Muscle layer of duodenum (tissue), 2 donors: ENCODE data around the gene AQP1.

Experiments
- H3K27ac ChIP-seq: one replicate; pipeline ENCODE4 v1.7.0; 2013; ENCODE audit warnings: mild to moderate bottlenecking, low read length
- H3K27me3 ChIP-seq: one replicate; pipeline ENCODE4 v1.7.0; 2013; ENCODE audit warnings: low read depth, mild to moderate bottlenecking, control low read depth, low read length
- H3K36me3 ChIP-seq, 2 donors: one replicate each; pipeline ENCODE4 v1.7.0; 2013; ENCODE audit warnings: low read length in 2 of 2, control low read depth in 1 of 2, mild to moderate bottlenecking in 1 of 2; ENCODE audit not compliant: insufficient read depth in 2 of 2, control insufficient read depth in 1 of 2
- H3K4me1 ChIP-seq, 2 donors: one replicate each; pipeline ENCODE4 v1.7.0; 2013; ENCODE audit warnings: low read length in 2 of 2, mild to moderate bottlenecking in 2 of 2, control low read depth in 1 of 2, moderate library complexity in 1 of 2; ENCODE audit not compliant: insufficient read depth in 2 of 2, control insufficient read depth in 1 of 2
- H3K4me3 ChIP-seq, 2 donors: one replicate each; pipeline ENCODE4 v1.7.0; 2013; ENCODE audit warnings: low read length in 2 of 2, low read depth in 1 of 2, mild to moderate bottlenecking in 1 of 2
- H3K9me3 ChIP-seq, 2 donors: one replicate each; pipeline ENCODE4 v1.7.0; 2013; ENCODE audit warnings: low read length in 2 of 2, control low read depth in 1 of 2, mild to moderate bottlenecking in 1 of 2; ENCODE audit not compliant: control insufficient read depth in 1 of 2
- donor health status: healthy.

AQP1 gene

DNA sequence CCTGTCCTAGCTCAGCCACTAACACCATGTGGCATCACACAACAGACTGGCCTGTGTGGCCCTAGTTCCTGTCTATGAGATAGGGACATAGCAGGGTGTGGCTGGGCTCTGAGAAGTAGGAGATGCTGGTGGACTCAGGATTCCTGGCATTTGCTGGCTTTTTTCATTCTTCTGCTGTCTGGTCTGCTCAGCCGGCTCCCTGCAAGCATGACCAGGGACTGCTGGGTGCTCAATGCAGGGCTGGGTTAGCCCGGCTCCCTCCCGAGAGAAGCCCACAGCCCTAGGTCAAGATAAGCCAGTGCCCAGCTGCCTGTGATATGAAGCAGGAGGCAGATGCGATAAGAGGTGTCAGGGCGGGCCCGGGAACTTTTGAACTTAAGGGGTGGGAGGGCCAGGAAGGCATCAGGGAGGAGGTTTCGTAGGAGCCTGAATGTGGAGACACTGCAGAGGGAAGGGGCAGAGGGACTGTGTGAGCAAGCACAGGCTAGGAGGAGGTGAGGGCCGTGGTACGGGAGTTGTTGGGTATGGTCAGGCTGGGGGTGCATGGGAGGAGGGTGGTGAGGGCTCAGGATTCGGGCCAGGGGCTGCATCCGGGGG, 3.5 kb downstream of the AQP1 start:
- peak overlapping the region; percentile 55 to 61 for H3K4me3 ChIP-seq
- peak overlapping the region; percentile 21 for H3K27ac ChIP-seq
- H3K36me3 ChIP-seq: no peaks in the 10 kb centered on the region
- no peaks in the 10 kb centered on the region for H3K27me3 ChIP-seq
- peaks cover 5 to 57% of the 10 kb centered on the region in 2 donors for H3K4me1 ChIP-seq
- no peaks in the 10 kb centered on the region for H3K9me3 ChIP-seq

- peak overlapping the region; percentile 1 for H3K27ac ChIP-seq
- no peaks in the 10 kb centered on the region for H3K36me3 ChIP-seq
- peaks cover 12 to 57% of the 10 kb centered on the region in 2 donors for H3K4me1 ChIP-seq
- peak overlapping the region in 1 of 2 donors; percentile 61 for H3K4me3 ChIP-seq
- no peaks in the 10 kb centered on the region for H3K9me3 ChIP-seq
- no peaks in the 10 kb centered on the region for H3K27me3 ChIP-seq
Measured at GRCh38 chr7:30915751-30916150, 4.1 kb downstream of the AQP1 start.

DNA sequence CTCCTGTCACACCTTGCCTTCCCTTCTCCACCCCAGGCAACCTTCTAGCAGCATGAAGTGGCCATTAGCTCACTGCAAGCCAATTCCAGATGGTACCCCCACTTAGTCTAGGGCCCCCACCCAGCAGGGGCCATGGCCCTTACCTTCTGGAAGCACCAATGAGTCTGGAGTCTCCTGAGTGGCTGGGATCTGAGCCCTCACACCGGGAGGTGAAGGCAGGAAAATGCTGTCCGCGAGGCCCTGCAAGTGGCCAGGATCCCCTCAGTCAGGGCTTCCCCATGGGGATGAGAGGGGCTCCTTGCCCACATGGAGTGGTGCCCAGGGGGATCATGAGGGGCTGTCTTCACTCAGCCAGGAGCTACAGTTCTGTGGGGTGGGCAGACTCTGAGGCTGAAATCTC, 4.6 kb downstream of the AQP1 start:
- H3K4me3 ChIP-seq: no peak overlapping the region

GRCh38 chr7:30916767-30917166, 5.1 kb downstream of the AQP1 start:
- peaks cover 12 to 60% of the 10 kb centered on the region in 2 donors for H3K4me1 ChIP-seq
- no peaks in the 10 kb centered on the region for H3K9me3 ChIP-seq
- H3K27ac ChIP-seq: no peak overlapping the region
- H3K27me3 ChIP-seq: no peaks in the 10 kb centered on the region
- H3K36me3 ChIP-seq: no peaks in the 10 kb centered on the region
- no peak overlapping the region for H3K4me3 ChIP-seq

More for the DNA sequence above, 4.6 kb downstream of the AQP1 start:
- H3K9me3 ChIP-seq: no peaks in the 10 kb centered on the region
- H3K36me3 ChIP-seq: no peaks in the 10 kb centered on the region
- peaks cover 12 to 57% of the 10 kb centered on the region in 2 donors for H3K4me1 ChIP-seq
- H3K27ac ChIP-seq: no peak overlapping the region
- no peaks in the 10 kb centered on the region for H3K27me3 ChIP-seq

DNA sequence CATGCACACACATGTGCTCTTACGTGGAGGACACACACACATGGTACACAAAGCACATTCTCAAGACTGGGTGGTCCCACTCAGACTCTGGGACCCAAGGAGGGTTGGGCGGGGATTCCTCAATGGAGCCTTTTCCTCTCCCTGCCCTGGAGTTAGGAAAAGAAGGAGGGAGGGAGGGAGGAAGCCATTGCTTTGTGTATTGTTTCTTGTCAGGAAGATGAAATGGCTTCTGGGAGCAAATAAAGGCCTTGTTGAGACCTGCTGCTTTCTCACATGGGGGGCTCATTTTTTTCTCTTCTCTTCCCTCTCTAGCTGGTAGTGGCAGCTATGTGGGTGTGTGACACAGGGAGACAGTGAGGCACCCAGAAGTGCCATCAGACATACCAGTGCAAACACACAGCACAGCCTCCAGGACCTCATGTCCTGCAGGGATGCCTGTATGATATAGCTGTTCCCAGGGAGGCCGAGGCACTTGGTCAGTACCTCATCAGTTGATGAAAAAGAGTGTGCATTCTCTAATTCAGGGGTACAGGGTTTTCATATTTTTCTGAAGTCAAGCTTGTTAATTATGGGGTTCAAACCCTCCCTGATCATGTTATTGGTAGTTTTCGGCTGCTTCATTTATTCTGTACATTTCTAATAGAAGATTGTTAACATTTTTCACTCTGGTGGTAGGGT, 5.7 kb downstream of the AQP1 start:
- H3K36me3 ChIP-seq: no peaks in the 10 kb centered on the region
- no peak overlapping the region for H3K4me3 ChIP-seq
- H3K27ac ChIP-seq: no peak overlapping the region
- H3K27me3 ChIP-seq: no peaks in the 10 kb centered on the region
- H3K9me3 ChIP-seq: no peaks in the 10 kb centered on the region
- peaks cover 12 to 59% of the 10 kb centered on the region in 2 donors for H3K4me1 ChIP-seq

DNA sequence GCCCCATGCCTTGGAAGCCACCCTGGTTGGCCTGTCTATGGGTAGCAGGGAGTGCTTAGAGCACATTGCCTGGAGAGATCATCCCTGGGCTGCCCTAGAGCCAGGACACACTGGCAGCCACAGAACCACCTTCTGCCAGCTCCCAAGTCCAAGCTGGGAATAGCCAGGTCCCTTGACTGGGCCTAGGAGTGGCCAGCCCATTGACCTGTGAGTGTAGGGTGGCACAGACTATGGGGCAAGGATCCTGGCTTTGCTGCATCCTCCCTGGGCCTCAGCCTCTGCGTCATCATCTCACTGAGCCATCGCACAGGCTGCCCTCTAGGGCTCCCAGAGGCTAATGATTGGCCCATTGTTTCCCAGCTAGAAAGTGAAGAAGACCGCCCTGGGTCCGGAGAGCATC, 7.0 kb downstream of the AQP1 start:
- Histone ChIP-seq H3K4me1 (peaks cover 12 to 50% of the 10 kb centered on the region in 2 donors), H3K9me3 (no peaks in the 10 kb centered on the region), H3K36me3 (peaks cover 0 to 6% of the 10 kb centered on the region in 2 donors), H3K27me3 (no peaks in the 10 kb centered on the region), H3K4me3 (no peak overlapping the region), H3K27ac (no peak overlapping the region)

DNA sequence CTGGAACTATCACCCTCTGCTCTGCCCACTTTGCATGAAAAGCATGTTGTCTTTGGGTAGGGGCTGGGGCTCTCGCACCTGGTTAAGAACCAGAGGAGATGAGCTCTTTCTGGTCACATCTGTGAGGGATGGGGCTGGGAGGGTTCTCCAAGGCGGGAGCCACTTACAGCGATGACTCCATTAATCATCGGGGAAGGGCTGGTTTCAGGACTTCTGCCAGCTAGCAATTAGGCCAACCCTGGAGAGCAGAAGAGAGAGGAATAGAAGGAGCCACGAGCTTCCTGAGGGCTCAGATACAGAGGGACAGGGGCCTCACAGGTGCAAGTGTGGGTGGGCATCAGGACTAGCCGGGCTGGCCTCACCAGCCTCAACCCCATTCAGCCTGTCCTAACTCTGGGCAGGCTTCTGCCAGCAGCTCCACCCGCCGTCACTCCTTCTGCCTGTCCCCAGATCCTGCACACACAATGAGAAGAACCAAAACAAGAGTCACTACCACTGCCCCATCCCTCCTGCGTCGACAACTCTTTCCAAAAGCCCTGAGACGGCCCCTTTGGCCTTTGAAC, 8.4 kb downstream of the AQP1 start:
- H3K4me3 ChIP-seq: no peak overlapping the region
- no peaks in the 10 kb centered on the region for H3K27me3 ChIP-seq
- no peaks in the 10 kb centered on the region for H3K9me3 ChIP-seq
- H3K4me1 ChIP-seq: peaks cover 12 to 38% of the 10 kb centered on the region in 2 donors
- H3K27ac ChIP-seq: peak overlapping the region; percentile 23
- peaks cover 8 to 20% of the 10 kb centered on the region in 2 donors for H3K36me3 ChIP-seq

DNA sequence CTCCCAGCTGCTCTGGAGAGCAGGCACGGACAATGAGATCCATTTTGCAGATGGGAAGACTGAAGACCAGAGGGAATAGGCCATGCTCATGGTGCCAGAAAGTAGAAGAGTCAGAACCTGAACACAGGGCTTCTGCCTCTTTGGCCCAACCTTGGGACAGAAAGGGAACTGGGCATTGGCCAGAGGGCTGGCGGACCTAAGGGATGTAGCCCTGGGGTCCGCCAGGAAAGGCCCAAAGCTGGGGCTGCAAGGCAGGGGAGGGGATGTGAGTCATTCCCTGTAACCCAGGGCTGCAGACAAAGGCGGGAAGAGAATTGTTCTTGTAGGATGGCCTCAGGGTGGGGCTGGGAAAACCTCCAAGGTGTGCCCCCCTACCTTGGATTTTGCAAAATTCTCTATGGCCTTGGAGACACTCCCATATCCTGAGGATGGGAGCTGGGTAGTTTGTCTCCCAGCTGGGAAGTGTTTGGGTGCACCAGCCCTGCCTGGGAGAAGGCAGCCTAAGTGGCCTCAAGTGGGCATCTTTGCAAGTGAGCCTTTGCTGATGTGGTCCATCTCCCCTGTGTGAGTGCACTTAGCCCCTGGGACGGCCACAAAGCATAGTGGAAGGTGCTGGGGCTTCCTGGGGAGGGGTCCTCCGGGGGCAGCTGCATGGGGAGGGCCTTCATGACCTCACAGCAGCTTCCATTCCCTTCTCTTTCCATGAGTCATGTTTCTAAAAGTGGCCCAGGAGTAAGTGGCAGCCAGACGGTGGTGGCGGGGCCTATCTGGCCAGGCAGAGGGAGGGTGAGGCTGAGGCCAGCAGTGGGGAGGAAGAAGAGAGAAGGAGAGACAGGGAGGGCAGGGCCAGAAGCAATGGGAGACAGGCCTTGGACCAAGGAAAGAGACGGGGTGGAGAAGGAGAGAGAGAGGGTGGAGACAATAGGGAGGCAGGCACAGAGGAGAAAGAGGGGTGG, 9.2 kb downstream of the AQP1 start:
- Histone ChIP-seq H3K9me3 (no peaks in the 10 kb centered on the region), H3K27ac (peak overlapping the region; percentile 23), H3K4me3 (no peak overlapping the region), H3K4me1 (peaks cover 12 to 34% of the 10 kb centered on the region in 2 donors), H3K27me3 (no peaks in the 10 kb centered on the region), H3K36me3 (peaks cover 8 to 27% of the 10 kb centered on the region in 2 donors)

- Histone ChIP-seq H3K4me3 (no peak overlapping the region), H3K36me3 (peaks cover 8 to 35% of the 10 kb centered on the region in 2 donors), H3K27me3 (no peaks in the 10 kb centered on the region)
Measured at GRCh38 chr7:30921540-30922401, 10.1 kb downstream of the AQP1 start.

DNA sequence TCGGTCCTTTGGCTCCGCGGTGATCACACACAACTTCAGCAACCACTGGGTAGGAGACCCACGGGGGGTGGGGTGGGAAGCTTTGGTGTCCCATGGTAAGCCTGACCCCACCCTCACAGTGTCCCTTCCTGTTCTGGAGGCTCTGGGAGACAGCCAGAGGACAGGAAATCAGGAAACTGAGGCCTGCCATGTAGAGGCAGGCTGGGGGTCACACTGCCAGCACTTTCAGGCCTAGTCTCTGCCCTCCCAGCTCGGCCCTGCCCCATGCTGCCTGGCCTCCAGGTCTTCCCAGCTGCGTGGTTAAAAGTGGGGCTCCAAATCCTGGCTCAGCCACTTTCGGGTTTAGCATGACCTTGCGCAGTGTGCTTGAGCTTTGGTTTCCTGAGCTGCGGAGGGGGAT, 10.9 kb downstream of the AQP1 start:
- Histone ChIP-seq H3K36me3 (peaks cover 8 to 44% of the 10 kb centered on the region in 2 donors), H3K27me3 (no peaks in the 10 kb centered on the region), H3K4me3 (no peak overlapping the region), H3K4me1 (peaks cover 12 to 19% of the 10 kb centered on the region in 2 donors), H3K9me3 (peaks cover 8 to 10% of the 10 kb centered on the region in 2 donors), H3K27ac (no peak overlapping the region)

More at GRCh38 chr7:30921540-30922401, 10.1 kb downstream of the AQP1 start:
- H3K27ac ChIP-seq: no peak overlapping the region
- peaks cover 12 to 26% of the 10 kb centered on the region in 2 donors for H3K4me1 ChIP-seq
- peaks cover 2 to 3% of the 10 kb centered on the region in 2 donors for H3K9me3 ChIP-seq
